Uterus (tissue), 2 donors: ENCODE results near the gene CXXC5.

ENCODE experiments used
- POLR2A ChIP-seq, 2 donors: fragments of 450-650 bp; IDR thresholded peaks; one replicate each; pipeline ENCODE4 v1.6.1; 2016; ENCODE audit warnings: antibody characterized with exemption in 2 of 2, mild to moderate bottlenecking in 1 of 2, moderate library complexity in 1 of 2
- TF ChIP-seq, protein P1 (sequence below), 4 experiments: fragments of 200-600 bp in 2 of 4; fragments of 450-650 bp in 2 of 4; sonication (generic) in 2 of 4; IDR thresholded peaks; one replicate each; pipeline ENCODE4 v1.5.1; 2016 to 2019; ENCODE audit warnings: antibody characterized with exemption in 4 of 4, mild to moderate bottlenecking in 2 of 4, moderate library complexity in 1 of 4

DNA sequence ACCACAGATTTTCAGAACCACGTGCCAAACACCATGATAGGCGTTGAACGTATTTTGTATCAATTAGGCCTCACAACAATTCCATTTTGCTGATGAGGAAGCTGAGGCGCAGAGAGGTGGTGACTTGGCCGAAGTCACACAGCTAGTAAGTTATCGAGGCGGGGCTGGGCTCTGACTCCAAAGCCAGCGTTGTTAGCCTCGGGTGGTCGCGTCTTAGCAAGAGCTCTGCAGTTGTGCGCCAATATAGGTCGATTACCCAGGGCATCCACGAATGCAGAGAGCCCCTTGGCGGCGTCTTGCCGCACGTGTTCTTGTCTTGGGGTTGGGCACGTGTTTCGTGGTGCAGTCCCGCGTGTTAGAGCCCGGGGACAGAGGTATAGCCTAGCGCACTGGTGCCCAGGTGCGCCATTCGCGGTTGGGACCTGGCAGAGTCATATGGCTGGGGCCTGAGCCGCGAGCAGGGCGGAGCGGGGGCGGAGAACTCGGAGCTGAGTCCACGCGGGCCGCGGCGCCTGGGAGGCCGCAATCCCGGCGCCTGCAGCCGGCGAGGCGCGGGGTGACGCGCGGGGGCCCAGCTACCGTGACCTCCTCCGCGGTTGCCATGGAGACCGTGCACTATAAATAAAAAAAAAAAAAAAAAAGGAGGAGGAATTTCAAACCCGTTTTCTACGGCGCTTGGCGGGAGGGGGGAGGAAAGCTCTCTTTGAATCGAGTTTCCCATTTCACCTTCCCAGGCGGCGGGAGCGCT lies 62.3 kb downstream of the CXXC5 start:
- TF ChIP-seq, protein P1, sequence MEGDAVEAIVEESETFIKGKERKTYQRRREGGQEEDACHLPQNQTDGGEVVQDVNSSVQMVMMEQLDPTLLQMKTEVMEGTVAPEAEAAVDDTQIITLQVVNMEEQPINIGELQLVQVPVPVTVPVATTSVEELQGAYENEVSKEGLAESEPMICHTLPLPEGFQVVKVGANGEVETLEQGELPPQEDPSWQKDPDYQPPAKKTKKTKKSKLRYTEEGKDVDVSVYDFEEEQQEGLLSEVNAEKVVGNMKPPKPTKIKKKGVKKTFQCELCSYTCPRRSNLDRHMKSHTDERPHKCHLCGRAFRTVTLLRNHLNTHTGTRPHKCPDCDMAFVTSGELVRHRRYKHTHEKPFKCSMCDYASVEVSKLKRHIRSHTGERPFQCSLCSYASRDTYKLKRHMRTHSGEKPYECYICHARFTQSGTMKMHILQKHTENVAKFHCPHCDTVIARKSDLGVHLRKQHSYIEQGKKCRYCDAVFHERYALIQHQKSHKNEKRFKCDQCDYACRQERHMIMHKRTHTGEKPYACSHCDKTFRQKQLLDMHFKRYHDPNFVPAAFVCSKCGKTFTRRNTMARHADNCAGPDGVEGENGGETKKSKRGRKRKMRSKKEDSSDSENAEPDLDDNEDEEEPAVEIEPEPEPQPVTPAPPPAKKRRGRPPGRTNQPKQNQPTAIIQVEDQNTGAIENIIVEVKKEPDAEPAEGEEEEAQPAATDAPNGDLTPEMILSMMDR (IDR thresholded peaks at IDR 0.05) = no peak
- no peak for TF ChIP-seq POLR2A (IDR thresholded peaks at IDR 0.05)
